ENCODE measurements around the gene VSTM2L.

- TF ChIP-seq CTCF (IDR thresholded peaks at IDR 0.05): no peak
- TF ChIP-seq EP300 (IDR thresholded peaks at IDR 0.05): no peak
- TF ChIP-seq POLR2A (IDR thresholded peaks at IDR 0.05): no peak
Observed at GRCh38 chr20:37872161-37872560, 30.8 kb upstream of the VSTM2L start.

Measured in suprapubic skin (tissue), 3 donors.